Body of pancreas (tissue), 4 donors: ENCODE data around the gene LRP8. TPM values are rescaled to one million over a fixed set of nuclear protein-coding genes. Genes with fewer than 3 reads are reported as not detected.

Experiments
- ATAC-seq: fragments of 150-250 bp; one replicate; pipeline ENCODE4 v1.9.1; 2016
- DNase-seq, 4 donors: peaks; one replicate each; pipeline ENCODE4 v3.0.0-alpha.2; 2019
- H3K27ac ChIP-seq, 4 donors: fragments of 200-600 bp; sonication (generic); 1 replicate in 3 of 4; 2 replicates in 1 of 4; pipeline versions ENCODE4 v1.5.1 to v1.6.1; 2016 to 2019; ENCODE audit warnings: mild to moderate bottlenecking in 1 of 4, mixed read lengths in 1 of 4, moderate library complexity in 1 of 4
- H3K27me3 ChIP-seq, 2 donors: fragments of 200-600 bp; sonication (generic); one replicate each; pipeline ENCODE4 v1.6.0; 2016; ENCODE audit warnings: mild to moderate bottlenecking in 1 of 2
- H3K36me3 ChIP-seq, 2 donors: fragments of 200-600 bp; sonication (generic); replicated peaks in 1 of 2; 2 replicates each; pipeline ENCODE4 v1.5.1; 2016; ENCODE audit warnings: low read depth in 2 of 2; ENCODE audit not compliant: insufficient read depth in 1 of 2
- H3K4me1 ChIP-seq: fragments of 200-600 bp; sonication (generic); one replicate; pipeline ENCODE4 v1.6.0; 2016
- H3K4me3 ChIP-seq, 2 donors: fragments of 200-600 bp; sonication (generic); 1 replicate in 1 of 2; 2 replicates in 1 of 2; pipeline ENCODE4 v1.5.1; 2016 to 2019
- H3K9me3 ChIP-seq, 3 donors: fragments of 200-600 bp; sonication (generic); 1 replicate in 2 of 3; 2 replicates in 1 of 3; pipeline ENCODE4 v1.5.1; 2016
- POLR2A ChIP-seq, 3 donors: fragments of 450-650 bp; IDR thresholded peaks; one replicate each; pipeline ENCODE4 v1.6.1; 2016; ENCODE audit warnings: antibody characterized with exemption in 3 of 3, mild to moderate bottlenecking in 2 of 3
- WGBS, 2 donors: methylation state at CpG; one replicate each; pipeline ENCODE4 v1.1.5; 2017; 5-methylcytosine and 5-hydroxymethylcytosine counted together
- intact Hi-C: fragments of 100-400 bp; cut with DNase I; formaldehyde crosslinking; loops from one replicate; pipeline ENCODE4 v1.15.1; 2023
- total RNA-seq, 2 donors: library from RNA; depleted of rRNA; stranded (reverse); fragments of >200 nt; gene quantifications; one replicate each; pipeline ENCODE4 v1.1.0, GENCODE V29; 2016
- TF ChIP-seq, protein P1 (sequence below), 7 experiments: fragments of 450-650 bp in 4 of 7; fragments of 200-600 bp in 3 of 7; sonication (generic) in 3 of 7; IDR thresholded peaks; one replicate each; pipeline ENCODE4 v1.5.1; 2016 to 2019; ENCODE audit warnings: antibody characterized with exemption in 7 of 7

The LRP8 gene
- total RNA-seq, 2 donors from 2014 or later, result 1.3 to 4.2 TPM

DNA sequence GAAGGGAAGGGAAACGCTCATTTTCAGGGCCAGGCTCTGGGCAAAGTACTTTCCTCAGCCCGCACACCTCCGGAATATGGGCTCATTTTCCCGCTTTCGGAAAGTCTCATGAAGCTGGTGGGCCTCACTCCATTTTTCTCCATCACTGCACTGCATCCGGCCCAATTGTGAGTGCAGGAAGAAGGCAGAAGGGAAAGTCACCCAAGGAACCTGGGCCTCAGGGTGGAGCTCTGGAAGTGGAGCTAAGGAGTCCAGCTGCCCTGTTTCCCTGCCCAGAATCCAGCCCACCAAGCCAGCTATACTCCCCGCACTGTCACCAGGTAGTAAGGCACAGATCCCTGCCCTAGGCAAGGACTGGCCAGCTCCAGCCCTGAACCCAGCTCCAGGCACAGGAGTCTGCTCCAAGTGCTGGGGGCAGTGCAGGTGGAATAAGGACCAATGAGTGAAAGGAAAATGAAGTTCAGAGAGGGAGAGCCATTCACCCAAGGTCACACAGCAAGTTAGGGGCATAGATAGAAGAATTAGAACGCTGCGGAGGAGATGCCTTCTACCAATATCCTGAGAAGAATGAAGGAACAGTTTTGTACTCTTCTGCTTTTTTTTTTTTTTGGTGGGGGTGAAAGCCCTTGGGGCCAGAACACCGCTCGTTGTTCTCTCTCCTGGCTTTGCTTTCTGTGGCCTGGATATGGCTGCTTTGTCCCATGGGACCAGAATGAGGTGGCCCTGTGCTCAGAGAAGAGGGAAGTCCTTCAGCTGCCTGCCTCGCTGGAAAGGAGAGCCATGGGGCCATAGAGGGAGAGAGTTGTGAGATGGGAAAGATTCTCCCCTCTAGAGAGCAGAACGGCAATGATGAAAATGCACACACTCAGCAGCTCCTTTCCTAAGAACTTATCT, 10.0 kb downstream of the LRP8 start:
- 88 to 90% methylated on average over 12 to 13 of the region's 13 CpGs for WGBS, 2 donors
- intact Hi-C loops, result no loop called here
- Histone ChIP-seq H3K4me3 (no peak overlapping the region), H3K27ac (no peak overlapping the region), H3K9me3 (no peaks in the 10 kb centered on the region), H3K36me3 (no peaks in the 10 kb centered on the region), H3K4me1 (peaks cover 5% of the 10 kb centered on the region), H3K27me3 (no peaks in the 10 kb centered on the region)
- DNase-seq (no peak), ATAC-seq (no peak)
- TF ChIP-seq, protein P1, sequence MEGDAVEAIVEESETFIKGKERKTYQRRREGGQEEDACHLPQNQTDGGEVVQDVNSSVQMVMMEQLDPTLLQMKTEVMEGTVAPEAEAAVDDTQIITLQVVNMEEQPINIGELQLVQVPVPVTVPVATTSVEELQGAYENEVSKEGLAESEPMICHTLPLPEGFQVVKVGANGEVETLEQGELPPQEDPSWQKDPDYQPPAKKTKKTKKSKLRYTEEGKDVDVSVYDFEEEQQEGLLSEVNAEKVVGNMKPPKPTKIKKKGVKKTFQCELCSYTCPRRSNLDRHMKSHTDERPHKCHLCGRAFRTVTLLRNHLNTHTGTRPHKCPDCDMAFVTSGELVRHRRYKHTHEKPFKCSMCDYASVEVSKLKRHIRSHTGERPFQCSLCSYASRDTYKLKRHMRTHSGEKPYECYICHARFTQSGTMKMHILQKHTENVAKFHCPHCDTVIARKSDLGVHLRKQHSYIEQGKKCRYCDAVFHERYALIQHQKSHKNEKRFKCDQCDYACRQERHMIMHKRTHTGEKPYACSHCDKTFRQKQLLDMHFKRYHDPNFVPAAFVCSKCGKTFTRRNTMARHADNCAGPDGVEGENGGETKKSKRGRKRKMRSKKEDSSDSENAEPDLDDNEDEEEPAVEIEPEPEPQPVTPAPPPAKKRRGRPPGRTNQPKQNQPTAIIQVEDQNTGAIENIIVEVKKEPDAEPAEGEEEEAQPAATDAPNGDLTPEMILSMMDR (IDR thresholded peaks at IDR 0.05), result no peak
- no peak for TF ChIP-seq POLR2A (IDR thresholded peaks at IDR 0.05)

DNA sequence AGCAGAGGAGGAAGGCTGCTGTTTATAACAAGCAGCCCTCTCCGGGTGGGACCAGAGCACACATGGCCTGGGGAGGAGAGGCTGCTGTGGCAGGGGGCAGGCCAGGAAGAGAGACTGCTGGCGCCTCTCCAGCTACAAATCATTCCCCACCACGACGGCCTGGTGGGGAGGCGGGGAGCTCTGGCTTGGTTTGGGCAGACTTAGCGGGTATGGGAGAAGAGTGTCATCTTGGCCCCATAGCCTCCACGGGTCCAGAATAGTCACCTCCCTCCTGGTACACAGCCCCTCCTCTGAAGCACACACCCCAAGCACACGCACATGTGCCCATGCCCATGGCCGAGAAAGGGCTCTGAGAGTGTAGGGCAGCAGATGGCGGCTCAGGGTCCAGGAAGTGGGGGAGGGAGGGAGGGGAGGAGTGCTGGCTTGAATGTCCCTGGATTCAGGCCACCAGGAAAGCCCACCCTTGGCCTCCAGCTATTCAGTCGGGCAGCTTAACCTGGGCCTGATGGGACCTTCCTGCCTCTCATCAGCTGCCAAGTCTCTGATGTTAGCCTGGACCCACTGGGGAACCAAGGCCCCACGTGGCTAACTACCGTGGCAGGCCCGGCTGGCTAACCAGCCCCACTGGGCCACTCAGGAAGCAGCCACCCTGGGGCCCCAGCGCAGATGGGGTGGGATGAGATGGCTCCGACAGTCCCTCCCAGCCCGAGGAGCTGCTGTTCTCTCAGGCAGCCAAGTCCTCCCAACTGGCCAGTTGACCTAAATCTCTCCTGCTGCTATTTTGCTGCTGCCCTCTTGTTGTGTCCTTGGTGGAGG, 10.9 kb downstream of the LRP8 start:
- ATAC-seq, result no peak
- no peaks in the 10 kb centered on the region for H3K27me3 ChIP-seq

DNA sequence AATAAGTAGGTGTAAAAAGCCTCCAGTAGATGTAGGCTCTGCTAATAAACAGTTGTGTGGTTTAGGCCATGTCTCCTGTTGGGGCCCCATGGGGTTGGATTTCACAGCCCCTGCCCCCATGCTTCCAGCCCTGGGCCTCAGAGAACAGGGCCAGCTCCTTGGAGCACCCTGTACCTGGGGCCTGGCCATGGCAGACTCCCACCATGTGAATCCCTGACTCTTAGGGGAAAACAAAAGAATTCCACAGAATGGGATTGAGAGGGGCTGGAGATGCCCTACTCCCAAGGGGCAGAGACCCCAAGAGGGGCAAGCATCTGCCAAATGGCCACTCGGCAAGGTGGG, 11.5 kb downstream of the LRP8 start:
- H3K9me3 ChIP-seq, result no peaks in the 10 kb centered on the region
- no peak overlapping the region for H3K4me3 ChIP-seq
- no peak overlapping the region for H3K27ac ChIP-seq
- ATAC-seq, result no peak
- peaks cover 5% of the 10 kb centered on the region for H3K4me1 ChIP-seq
- no peaks in the 10 kb centered on the region for H3K27me3 ChIP-seq
- H3K36me3 ChIP-seq, result no peaks in the 10 kb centered on the region
- no peak for TF ChIP-seq POLR2A (IDR thresholded peaks at IDR 0.05)
- TF ChIP-seq, protein P1 (IDR thresholded peaks at IDR 0.05), result no peak
- intact Hi-C loops, result no loop called here
- 100% methylated on average over 1 of the region's 1 CpG; no CpG with 5 or more reads in 1 of the 2 donors for WGBS, 2 donors
- no peak for DNase-seq

More for the DNA sequence above, 10.9 kb downstream of the LRP8 start:
- TF ChIP-seq POLR2A (IDR thresholded peaks at IDR 0.05), result no peak
- TF ChIP-seq, protein P1 (IDR thresholded peaks at IDR 0.05), result no peak
- H3K4me1 ChIP-seq, result peaks cover 5% of the 10 kb centered on the region
- no peak for DNase-seq
- no peaks in the 10 kb centered on the region for H3K9me3 ChIP-seq
- H3K36me3 ChIP-seq, result no peaks in the 10 kb centered on the region
- WGBS, 2 donors, result 71 to 78% methylated on average over 7 to 15 of the region's 17 CpGs
- intact Hi-C loops, result no loop called here
- H3K27ac ChIP-seq, result no peak overlapping the region
- no peak overlapping the region for H3K4me3 ChIP-seq

- ATAC-seq (peak; percentile 36), DNase-seq (peak in 2 of 4 donors; percentile 26 to 33)
- H3K4me1 ChIP-seq, result peaks cover 5% of the 10 kb centered on the region
- no peak overlapping the region for H3K27ac ChIP-seq
- no peaks in the 10 kb centered on the region for H3K36me3 ChIP-seq
- H3K4me3 ChIP-seq, result no peak overlapping the region
- H3K9me3 ChIP-seq, result no peaks in the 10 kb centered on the region
- WGBS, 2 donors, result 80 to 86% methylated on average over 8 to 10 of the region's 10 CpGs
- H3K27me3 ChIP-seq, result no peaks in the 10 kb centered on the region
- intact Hi-C loops, result no loop called here
- no peak for TF ChIP-seq POLR2A (IDR thresholded peaks at IDR 0.05)
These were observed 12.1 kb downstream of the LRP8 start for GRCh38 chr1:53315456-53316423.
